GM23248 (cell line): ENCODE measurements around the gene NUP107. TPM values are rescaled to one million over a fixed set of nuclear protein-coding genes. Genes with fewer than 3 reads are reported as not detected.

Experiments used
- DNase-seq: peaks from one replicate; pipeline ENCODE4 v3.0.0-alpha.2; 2015
- H2AFZ ChIP-seq: fragments of 200-600 bp; sonication (generic); 2 replicates; pipeline ENCODE4 v1.6.1; 2016; ENCODE audit warnings: antibody characterized with exemption
- H3F3A ChIP-seq: fragments of 200-600 bp; sonication (generic); 2 replicates; pipeline ENCODE4 v1.6.1; 2016; ENCODE audit warnings: mild to moderate bottlenecking, antibody characterized with exemption, mixed run types; ENCODE audit not compliant: insufficient read depth
- H3K27ac ChIP-seq: fragments of 200-600 bp; sonication (generic); 2 replicates; pipeline ENCODE4 v1.5.1; 2016; ENCODE audit warnings: mild to moderate bottlenecking
- H3K27me3 ChIP-seq: fragments of 200-600 bp; sonication (generic); replicated peaks from 2 replicates; pipeline ENCODE4 v1.6.1; 2016; ENCODE audit warnings: mild to moderate bottlenecking; ENCODE audit not compliant: insufficient read depth
- H3K36me3 ChIP-seq: fragments of 200-600 bp; sonication (generic); 2 replicates; pipeline ENCODE4 v1.6.1; 2016; ENCODE audit warnings: low read depth, mild to moderate bottlenecking
- H3K4me1 ChIP-seq: fragments of 200-600 bp; sonication (generic); 2 replicates; pipeline ENCODE4 v1.6.1; 2016; ENCODE audit warnings: mild to moderate bottlenecking; ENCODE audit not compliant: insufficient read depth
- H3K4me2 ChIP-seq: fragments of 200-600 bp; sonication (generic); one replicate; pipeline ENCODE4 v1.6.1; 2016; ENCODE audit warnings: mild to moderate bottlenecking; ENCODE audit not compliant: unreplicated experiment
- H3K4me3 ChIP-seq: fragments of 200-600 bp; sonication (generic); 2 replicates; pipeline ENCODE4 v1.5.1; 2016; ENCODE audit warnings: mild to moderate bottlenecking
- H3K79me2 ChIP-seq: fragments of 200-600 bp; sonication (generic); 2 replicates; pipeline ENCODE4 v1.6.1; 2016; ENCODE audit warnings: mild to moderate bottlenecking; ENCODE audit not compliant: insufficient read depth
- H3K9ac ChIP-seq: fragments of 200-600 bp; sonication (generic); 2 replicates; pipeline ENCODE4 v1.6.1; 2016; ENCODE audit warnings: mild to moderate bottlenecking
- H3K9me2 ChIP-seq: fragments of 200-600 bp; sonication (generic); 2 replicates; pipeline ENCODE4 v1.6.1; 2016; ENCODE audit warnings: mixed run types, mild to moderate bottlenecking, moderate library complexity; ENCODE audit not compliant: insufficient read depth
- H3K9me3 ChIP-seq: fragments of 200-600 bp; sonication (generic); one replicate; pipeline ENCODE4 v1.6.1; 2017; ENCODE audit warnings: low read depth
- H4K20me1 ChIP-seq: fragments of 200-600 bp; sonication (generic); 2 replicates; pipeline ENCODE4 v1.6.0; 2016; ENCODE audit not compliant: insufficient read depth
- EZH2 ChIP-seq: fragments of 200-600 bp; sonication (generic); IDR thresholded peaks from 2 replicates; pipeline ENCODE4 v1.6.1; 2018; ENCODE audit warnings: antibody characterized with exemption, mild to moderate bottlenecking; ENCODE audit not compliant: insufficient read depth, poor library complexity, severe bottlenecking
- EZH2phosphoT487 ChIP-seq: fragments of 200-600 bp; sonication (generic); IDR thresholded peaks from 2 replicates; pipeline ENCODE4 v1.6.1; 2018; ENCODE audit warnings: antibody characterized with exemption, moderate library complexity, mild to moderate bottlenecking, low read depth; ENCODE audit not compliant: insufficient read depth
- WGBS, 2 experiments: methylation state at CpG; one replicate each; pipeline ENCODE4 v1.1.6; 2015 to 2017; ENCODE audit warnings: low lambda C conversion rate in 2 of 2, low coverage in 1 of 2; ENCODE audit errors: missing lambda C conversion rate in 2 of 2; 5-methylcytosine and 5-hydroxymethylcytosine counted together
- in situ Hi-C: fragments of 300-500 bp; cut with MboI; formaldehyde crosslinking; loops from 2 replicates; pipeline ENCODE4 v1.15.0; 2020
- polyA plus RNA-seq: library from polyadenylated mRNA; unstranded; fragments of >200 nt; fragmentation: Nextera tagmentation; extraction: Ambion mirVana; gene quantifications from 2 replicates; pipeline ENCODE4 v1.2.1, GENCODE V29; 2016
- total RNA-seq: library from RNA; depleted of rRNA; stranded (reverse); fragments of >200 nt; shearing (Covaris generic); gene quantifications from 2 replicates; pipeline ENCODE4 v1.2.3, GENCODE V29; 2014

NUP107 gene
- total and polyA plus RNA-seq, 2 experiments from 2014 or later = 29.4 to 40.1 TPM

DNA sequence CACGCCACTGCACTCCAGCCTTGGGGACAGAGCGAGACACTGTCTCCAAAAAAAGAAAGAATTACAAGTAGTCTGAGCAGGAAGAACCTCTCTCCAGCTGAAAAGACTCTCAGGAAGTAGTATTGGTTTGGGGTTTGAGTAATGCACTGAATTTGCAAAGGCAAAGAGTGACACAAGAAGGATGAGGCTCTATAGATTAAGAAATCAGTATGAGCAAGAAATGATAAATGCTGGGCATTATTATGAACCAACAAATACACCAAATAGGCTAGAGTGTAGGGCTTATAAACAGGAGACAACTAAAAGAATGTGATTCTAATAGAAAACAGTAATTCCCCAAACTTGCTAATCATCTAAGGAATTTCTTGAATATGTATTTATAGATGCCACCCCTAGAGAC, 56.6 kb downstream of the NUP107 start:
- no peaks in the 10 kb centered on the region for H3K9me2 ChIP-seq
- no peaks in the 10 kb centered on the region for H3K27me3 ChIP-seq
- H3K4me1 ChIP-seq = peaks cover 19% of the 10 kb centered on the region
- no peak overlapping the region for H3K4me3 ChIP-seq
- peaks cover 21% of the 10 kb centered on the region for H3K79me2 ChIP-seq
- in situ Hi-C loops = no loop called here
- no peaks in the 10 kb centered on the region for H3K9me3 ChIP-seq
- peaks cover 13% of the 10 kb centered on the region; the same call in 1 of the 2 replicates for H3K36me3 ChIP-seq
- H3K27ac ChIP-seq = 0 out of 2 replicates have a peak overlapping the region, but pooled peaks have one; percentile 11
- 85 to 94% methylated on average over 2 of the region's 2 CpGs for WGBS, 2 experiments
- H2AFZ ChIP-seq = no peak overlapping the region
- no peak for TF ChIP-seq EZH2
- TF ChIP-seq EZH2phosphoT487 = no peak
- peaks cover 18% of the 10 kb centered on the region; the same call in 1 of the 2 replicates for H3F3A ChIP-seq
- H3K4me2 ChIP-seq = peak overlapping the region; percentile 26
- peak; percentile 38 for DNase-seq
- H3K9ac ChIP-seq = no peak overlapping the region
- no peaks in the 10 kb centered on the region for H4K20me1 ChIP-seq

DNA sequence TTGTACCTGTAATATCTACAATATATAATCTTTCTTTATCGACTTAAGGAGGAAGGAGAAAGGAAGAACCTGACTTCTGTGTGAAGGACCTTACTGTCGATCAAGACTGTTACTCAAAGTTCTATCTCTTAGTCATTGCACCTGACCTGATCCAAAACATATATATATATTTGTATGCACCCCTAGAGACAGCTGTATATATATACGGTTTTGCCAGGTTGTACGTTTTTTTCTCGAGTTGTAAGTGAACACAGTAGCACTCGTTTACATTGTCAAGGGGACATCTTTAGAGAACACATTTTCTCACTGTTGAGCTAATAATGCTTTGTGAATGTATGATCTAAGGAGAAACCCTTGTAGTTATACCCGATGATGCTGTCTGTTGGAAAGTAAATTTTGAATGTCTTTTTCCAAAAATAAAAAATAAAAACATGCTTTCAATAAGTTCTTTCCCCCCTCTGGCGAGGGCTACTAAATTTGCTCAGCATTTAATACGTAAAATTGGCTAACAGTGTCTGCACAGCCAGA, 58.7 kb downstream of the NUP107 start:
- Histone ChIP-seq H3K9me3 (no peaks in the 10 kb centered on the region), H3K4me1 (peaks cover 19% of the 10 kb centered on the region), H3F3A (peaks cover 18% of the 10 kb centered on the region; the same call in 1 of the 2 replicates), H3K4me3 (peak overlapping the region; percentile 89), H3K27me3 (no peaks in the 10 kb centered on the region), H3K4me2 (peak overlapping the region; percentile 92), H2AFZ (peak overlapping the region; percentile 98), H3K36me3 (peaks cover 5% of the 10 kb centered on the region; the same call in 1 of the 2 replicates), H3K9ac (peak overlapping the region; percentile 80), H4K20me1 (no peaks in the 10 kb centered on the region), H3K9me2 (no peaks in the 10 kb centered on the region), H3K79me2 (peaks cover 32% of the 10 kb centered on the region), H3K27ac (peak overlapping the region; percentile 63)
- TF ChIP-seq EZH2 (no peak), EZH2phosphoT487 (no peak)
- WGBS, 2 experiments = 35 to 36% methylated on average over 9 of the region's 9 CpGs
- in situ Hi-C loops = no loop called here
- DNase-seq = no peak

DNA sequence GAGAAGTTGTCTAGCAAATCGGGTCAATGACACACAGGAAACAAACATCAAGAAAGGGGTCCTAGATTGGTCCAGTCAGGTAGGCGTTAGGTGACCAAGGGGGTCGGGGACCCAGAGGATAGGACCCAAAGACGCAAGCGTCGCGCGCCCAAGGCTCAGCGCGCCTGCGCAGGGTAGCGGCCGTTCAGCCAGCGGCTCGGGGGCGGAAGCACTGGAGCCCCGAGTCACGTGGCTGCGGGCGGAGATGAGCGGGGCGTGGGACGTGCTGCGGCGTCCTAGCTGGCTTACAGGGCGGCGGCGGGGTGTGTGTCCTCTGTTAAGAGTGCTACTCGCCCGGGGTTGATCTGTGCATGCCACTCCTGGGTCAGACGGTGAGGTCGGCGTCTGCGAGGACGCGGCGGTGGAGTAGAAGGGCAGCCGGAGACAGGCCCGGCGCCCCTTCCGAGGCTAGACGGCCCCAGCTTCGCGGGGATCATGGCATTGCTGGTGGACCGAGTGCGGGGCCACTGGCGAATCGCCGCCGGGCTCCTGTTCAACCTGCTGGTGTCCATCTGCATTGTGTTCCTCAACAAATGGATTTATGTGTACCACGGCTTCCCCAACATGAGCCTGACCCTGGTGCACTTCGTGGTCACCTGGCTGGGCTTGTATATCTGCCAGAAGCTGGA, 59.3 kb downstream of the NUP107 start, which contains the start of gene SLC35E3:
TSS of gene SLC35E3 (plus strand) at position 273 of the 668 bp plus-strand sequence. CDS start at position 475, 202 bp downstream.
- Histone ChIP-seq H4K20me1 (no peaks in the 10 kb centered on the region), H3K27me3 (no peaks in the 10 kb centered on the region), H3F3A (peaks cover 18% of the 10 kb centered on the region; the same call in 1 of the 2 replicates), H3K36me3 (peaks cover 4% of the 10 kb centered on the region; the same call in 1 of the 2 replicates), H3K9me2 (no peaks in the 10 kb centered on the region), H3K4me3 (peak within 1 kb of the TSS; percentile 89), H2AFZ (peak within 1 kb of the TSS; percentile 98), H3K27ac (peak within 1 kb of the TSS; percentile 63), H3K4me2 (peak within 1 kb of the TSS; percentile 92), H3K79me2 (peaks cover 32% of the 10 kb centered on the region), H3K4me1 (peaks cover 19% of the 10 kb centered on the region), H3K9ac (peak within 1 kb of the TSS; percentile 80), H3K9me3 (no peaks in the 10 kb centered on the region)
- DNase-seq = peak; percentile 98
- in situ Hi-C loops = no loop called here
- TF ChIP-seq EZH2 (no peak), EZH2phosphoT487 (no peak)
- 1 to 3% methylated on average over 48 to 52 of the region's 52 CpGs for WGBS, 2 experiments

DNA sequence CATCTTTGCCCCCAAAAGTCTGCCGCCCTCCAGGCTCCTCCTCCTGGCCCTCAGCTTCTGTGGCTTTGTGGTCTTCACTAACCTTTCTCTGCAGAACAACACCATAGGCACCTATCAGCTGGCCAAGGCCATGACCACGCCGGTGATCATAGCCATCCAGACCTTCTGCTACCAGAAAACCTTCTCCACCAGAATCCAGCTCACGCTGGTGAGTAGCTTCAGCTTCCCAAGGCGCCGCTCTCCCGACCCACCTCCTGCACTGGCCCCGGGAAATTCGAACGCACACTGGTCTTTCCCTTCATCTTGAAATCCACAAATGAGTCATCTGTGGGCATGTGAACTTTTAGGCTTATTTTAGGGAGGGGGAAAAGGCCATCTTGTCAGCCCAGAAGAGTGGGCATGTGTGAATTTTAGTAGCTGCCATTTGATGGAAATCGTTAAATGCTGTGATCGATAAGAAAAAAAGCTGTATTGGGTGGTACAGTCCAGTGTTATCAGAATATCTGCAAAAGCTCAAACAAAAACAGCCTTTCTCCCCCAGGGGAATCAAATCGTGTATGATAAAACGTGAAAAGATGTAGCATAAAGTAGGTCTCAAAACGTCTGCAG, 59.9 kb downstream of the NUP107 start:
- 3% methylated on average over 15 of the region's 15 CpGs for WGBS, 2 experiments
- TF ChIP-seq EZH2phosphoT487 (no peak), EZH2 (no peak)
- H3K9me2 ChIP-seq = no peaks in the 10 kb centered on the region
- H2AFZ ChIP-seq = peak overlapping the region; percentile 98
- peak overlapping the region; percentile 89 for H3K4me3 ChIP-seq
- H3K9me3 ChIP-seq = no peaks in the 10 kb centered on the region
- H3K4me1 ChIP-seq = peaks cover 19% of the 10 kb centered on the region
- peak overlapping the region; percentile 80 for H3K9ac ChIP-seq
- no peaks in the 10 kb centered on the region for H3K27me3 ChIP-seq
- peak overlapping the region; percentile 92 for H3K4me2 ChIP-seq
- no peaks in the 10 kb centered on the region for H3K36me3 ChIP-seq
- in situ Hi-C loops = no loop called here
- H3F3A ChIP-seq = peaks cover 18% of the 10 kb centered on the region; the same call in 1 of the 2 replicates
- H3K79me2 ChIP-seq = peaks cover 32% of the 10 kb centered on the region
- peak overlapping the region; percentile 63 for H3K27ac ChIP-seq
- H4K20me1 ChIP-seq = no peaks in the 10 kb centered on the region
- DNase-seq = peak; percentile 91
